HG02571 (cell line): ENCODE data around the gene S100A10.

ENCODE experiments used
- ATAC-seq: cut with Tn5 transposase; IDR thresholded peaks from one replicate; pipeline ENCODE4 v1.9.1; 2021; ENCODE audit warnings: mild to moderate bottlenecking, moderate library complexity; ENCODE audit not compliant: unreplicated experiment

The S100A10 gene

GRCh38 chr1:152013664-152014237, 20.1 kb upstream of the S100A10 start:
- ATAC-seq, result no peak

GRCh38 chr1:152009691-152010090, 16.0 kb upstream of the S100A10 start:
- no peak for ATAC-seq

GRCh38 chr1:152007047-152007446, 13.4 kb upstream of the S100A10 start:
- no peak for ATAC-seq

- no peak for ATAC-seq
Measured at GRCh38 chr1:152005360-152005912, 11.8 kb upstream of the S100A10 start.

GRCh38 chr1:152003846-152004442, 10.3 kb upstream of the S100A10 start:
- ATAC-seq, result no peak

- no peak for ATAC-seq
Measured at GRCh38 chr1:152002960-152003359, 9.3 kb upstream of the S100A10 start.

GRCh38 chr1:152001631-152002584, 8.2 kb upstream of the S100A10 start:
- ATAC-seq, result no peak

- no peak for ATAC-seq
Measured at GRCh38 chr1:152000964-152001630, 7.4 kb upstream of the S100A10 start.

- ATAC-seq, result no peak
Measured at GRCh38 chr1:151998611-151999362, 5.1 kb upstream of the S100A10 start.

- no peak for ATAC-seq
Measured at GRCh38 chr1:151997284-151997570, 3.6 kb upstream of the S100A10 start.

- ATAC-seq, result no peak
Measured at GRCh38 chr1:151995774-151996173, 2.1 kb upstream of the S100A10 start.

- no peak for ATAC-seq
Measured at GRCh38 chr1:151994956-151995355, 1.3 kb upstream of the S100A10 start.

- ATAC-seq, result no peak
Measured at GRCh38 chr1:151993084-151993733, 450 bp downstream of the S100A10 start.

GRCh38 chr1:151992303-151993083, 1.2 kb downstream of the S100A10 start:
- no peak for ATAC-seq

GRCh38 chr1:151991663-151992302, 1.9 kb downstream of the S100A10 start:
- no peak for ATAC-seq

GRCh38 chr1:151990856-151991198, 2.8 kb downstream of the S100A10 start:
- ATAC-seq, result no peak

- ATAC-seq, result no peak
Measured at GRCh38 chr1:151990058-151990855, 3.4 kb downstream of the S100A10 start.

- no peak for ATAC-seq
Measured at GRCh38 chr1:151989211-151989862, 4.3 kb downstream of the S100A10 start.
